ENCODE measurements around the gene ACAT1. TPM values are rescaled to one million over a fixed set of nuclear protein-coding genes. Genes with fewer than 3 reads are reported as not detected.
"Not testable (repeated sequence)": the region's sequence is repeated elsewhere in the genome, so short reads cannot be mapped to it uniquely, and the experiment has no call there.

The ACAT1 gene
- total and polyA plus RNA-seq, 10 donors, result 33.8 to 106 (median 55.0) TPM

DNA sequence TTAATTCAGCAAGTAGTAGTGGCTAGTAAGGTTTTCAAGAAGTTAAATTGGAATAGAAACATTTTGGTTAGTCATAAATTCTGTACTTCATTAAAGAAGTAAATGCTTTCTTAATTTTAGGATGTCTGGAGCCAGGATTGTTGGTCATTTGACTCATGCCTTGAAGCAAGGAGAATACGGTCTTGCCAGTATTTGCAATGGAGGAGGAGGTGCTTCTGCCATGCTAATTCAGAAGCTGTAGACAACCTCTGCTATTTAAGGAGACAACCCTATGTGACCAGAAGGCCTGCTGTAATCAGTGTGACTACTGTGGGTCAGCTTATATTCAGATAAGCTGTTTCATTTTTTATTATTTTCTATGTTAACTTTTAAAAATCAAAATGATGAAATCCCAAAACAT lies 25.8 kb downstream of the ACAT1 start:
- Histone ChIP-seq H3K27me3 (replicated peaks in 1 of 7) (no peaks in the 10 kb centered on the region), H3K4me3 (no peak overlapping the region), H3K36me3 (peaks cover 0 to 100% (median 85%) of the 10 kb centered on the region in 6 donors), H3K27ac (no peak overlapping the region), H3K9me3 (no peaks in the 10 kb centered on the region), H3K4me1 (no peaks in the 10 kb centered on the region)
- DNase-seq, result no peak
- 83 to 96% (median 92%) methylated on average over 1 of the region's 1 CpG for WGBS, 5 donors
- TF ChIP-seq POLR2AphosphoS5 (IDR thresholded peaks at IDR 0.05) (no peak), POLR2A (IDR thresholded peaks at IDR 0.05) (no peak)
- TF ChIP-seq, protein P1, sequence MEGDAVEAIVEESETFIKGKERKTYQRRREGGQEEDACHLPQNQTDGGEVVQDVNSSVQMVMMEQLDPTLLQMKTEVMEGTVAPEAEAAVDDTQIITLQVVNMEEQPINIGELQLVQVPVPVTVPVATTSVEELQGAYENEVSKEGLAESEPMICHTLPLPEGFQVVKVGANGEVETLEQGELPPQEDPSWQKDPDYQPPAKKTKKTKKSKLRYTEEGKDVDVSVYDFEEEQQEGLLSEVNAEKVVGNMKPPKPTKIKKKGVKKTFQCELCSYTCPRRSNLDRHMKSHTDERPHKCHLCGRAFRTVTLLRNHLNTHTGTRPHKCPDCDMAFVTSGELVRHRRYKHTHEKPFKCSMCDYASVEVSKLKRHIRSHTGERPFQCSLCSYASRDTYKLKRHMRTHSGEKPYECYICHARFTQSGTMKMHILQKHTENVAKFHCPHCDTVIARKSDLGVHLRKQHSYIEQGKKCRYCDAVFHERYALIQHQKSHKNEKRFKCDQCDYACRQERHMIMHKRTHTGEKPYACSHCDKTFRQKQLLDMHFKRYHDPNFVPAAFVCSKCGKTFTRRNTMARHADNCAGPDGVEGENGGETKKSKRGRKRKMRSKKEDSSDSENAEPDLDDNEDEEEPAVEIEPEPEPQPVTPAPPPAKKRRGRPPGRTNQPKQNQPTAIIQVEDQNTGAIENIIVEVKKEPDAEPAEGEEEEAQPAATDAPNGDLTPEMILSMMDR (IDR thresholded peaks at IDR 0.05 in 8 of 11, conservative IDR thresholded peaks at IDR 0.05 in 3 of 11), result no peak
- intact Hi-C loops (cut with DNase I; ENCODE audit: low total_unique reads), result no loop called here

DNA sequence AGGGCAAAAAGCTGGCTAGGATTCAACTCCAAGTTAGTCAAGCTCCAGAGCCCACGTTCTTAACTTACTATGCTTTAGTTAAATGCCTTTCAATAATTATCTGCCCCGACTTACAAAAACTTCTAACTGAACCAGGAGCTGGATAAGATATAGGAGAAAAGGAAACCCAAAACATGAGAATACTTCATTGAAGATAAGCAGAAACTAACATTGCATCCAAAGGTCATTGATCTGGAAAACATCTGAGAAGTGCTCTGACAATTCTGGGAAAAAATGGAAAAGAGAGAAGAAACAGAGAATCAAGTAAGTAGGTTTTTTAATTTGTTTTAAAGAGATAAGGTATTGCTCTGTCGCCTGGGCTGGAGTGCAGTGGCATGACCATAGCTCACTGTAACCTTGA lies 27.2 kb downstream of the ACAT1 start:
- Histone ChIP-seq H3K9me3 (no peaks in the 10 kb centered on the region), H3K4me1 (no peaks in the 10 kb centered on the region), H3K36me3 (peaks cover 0 to 100% (median 77%) of the 10 kb centered on the region in 6 donors), H3K4me3 (no peak overlapping the region), H3K27me3 (replicated peaks in 1 of 7) (no peaks in the 10 kb centered on the region), H3K27ac (peak overlapping the region in 1 of 8 donors; percentile 15)
- TF ChIP-seq, protein P1 (IDR thresholded peaks at IDR 0.05 in 8 of 11, conservative IDR thresholded peaks at IDR 0.05 in 3 of 11), result no peak
- TF ChIP-seq POLR2AphosphoS5 (IDR thresholded peaks at IDR 0.05) (no peak), POLR2A (IDR thresholded peaks at IDR 0.05) (no peak)
- intact Hi-C loops (cut with DNase I; ENCODE audit: low total_unique reads), result no loop called here
- WGBS, 5 donors, result 62 to 89% (median 74%) methylated on average over 3 of the region's 3 CpGs
- no peak for DNase-seq

DNA sequence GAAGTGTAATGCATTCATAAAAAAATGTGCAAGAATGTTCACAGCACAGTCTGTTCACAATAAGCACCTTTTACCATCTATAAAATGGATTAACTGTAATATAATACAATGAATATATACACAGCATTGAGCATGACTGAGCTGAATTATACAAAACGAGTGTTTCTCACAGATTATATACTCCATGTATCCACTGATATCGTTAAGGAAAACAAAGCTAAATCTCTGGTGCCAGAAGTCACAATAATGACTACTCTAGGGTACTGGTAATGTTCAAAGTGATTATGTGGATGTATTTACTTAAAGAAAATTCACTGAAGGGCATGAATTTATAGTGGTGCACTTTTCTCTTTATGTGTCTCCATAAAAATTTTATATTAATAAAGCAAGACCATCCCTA lies 33.2 kb downstream of the ACAT1 start:
- peaks cover 0 to 100% (median 70%) of the 10 kb centered on the region in 6 donors for H3K36me3 ChIP-seq
- no peak for DNase-seq
- no peak overlapping the region for H3K27ac ChIP-seq
- WGBS, 5 donors, result 85 to 95% (median 93%) methylated on average over 2 of the region's 2 CpGs
- no peaks in the 10 kb centered on the region for H3K27me3 ChIP-seq (replicated peaks in 1 of 7)
- no peaks in the 10 kb centered on the region for H3K4me1 ChIP-seq
- TF ChIP-seq POLR2A (IDR thresholded peaks at IDR 0.05) (no peak), POLR2AphosphoS5 (IDR thresholded peaks at IDR 0.05) (no peak)
- TF ChIP-seq, protein P1 (IDR thresholded peaks at IDR 0.05 in 8 of 11, conservative IDR thresholded peaks at IDR 0.05 in 3 of 11), result no peak
- no peaks in the 10 kb centered on the region for H3K9me3 ChIP-seq
- intact Hi-C loops (cut with DNase I; ENCODE audit: low total_unique reads), result no loop called here
- no peak overlapping the region for H3K4me3 ChIP-seq

DNA sequence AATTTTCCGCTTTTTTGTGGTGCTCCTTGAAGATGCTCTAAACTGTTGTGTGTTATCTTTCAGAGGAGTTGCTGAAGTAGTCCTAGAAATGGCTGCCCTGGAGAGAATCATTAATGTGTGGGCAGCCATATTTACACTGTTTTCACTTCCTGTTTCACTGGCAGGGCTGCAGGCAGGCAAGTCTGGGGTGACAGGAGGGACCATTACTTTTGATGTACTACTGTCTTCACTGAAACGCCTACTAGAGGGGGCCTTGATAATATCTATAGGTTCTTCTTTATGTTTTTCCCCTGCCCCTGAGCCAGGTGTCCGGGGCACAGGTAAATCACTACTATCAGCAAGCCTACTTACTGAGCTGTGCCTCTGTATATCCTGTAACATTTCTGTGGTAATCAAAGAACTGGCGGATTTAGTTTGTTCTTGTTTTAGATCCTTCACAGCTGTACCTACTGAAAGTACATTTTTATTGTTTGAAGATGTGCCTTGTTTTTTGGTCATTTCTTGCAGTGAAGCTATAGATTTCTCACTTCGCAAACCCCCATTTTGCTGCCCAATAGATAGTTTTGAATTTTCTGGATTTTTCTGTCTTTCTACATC lies 39.7 kb downstream of the ACAT1 start:
- H3K36me3 ChIP-seq, result peaks cover 0 to 100% (median 73%) of the 10 kb centered on the region in 6 donors
- DNase-seq, result no peak
- intact Hi-C loops (cut with DNase I; ENCODE audit: low total_unique reads), result loop anchor here (10.0 kb wide), 1 partner anchor 64 kb away; the partner anchor contains the start of genes ATM and NPAT

DNA sequence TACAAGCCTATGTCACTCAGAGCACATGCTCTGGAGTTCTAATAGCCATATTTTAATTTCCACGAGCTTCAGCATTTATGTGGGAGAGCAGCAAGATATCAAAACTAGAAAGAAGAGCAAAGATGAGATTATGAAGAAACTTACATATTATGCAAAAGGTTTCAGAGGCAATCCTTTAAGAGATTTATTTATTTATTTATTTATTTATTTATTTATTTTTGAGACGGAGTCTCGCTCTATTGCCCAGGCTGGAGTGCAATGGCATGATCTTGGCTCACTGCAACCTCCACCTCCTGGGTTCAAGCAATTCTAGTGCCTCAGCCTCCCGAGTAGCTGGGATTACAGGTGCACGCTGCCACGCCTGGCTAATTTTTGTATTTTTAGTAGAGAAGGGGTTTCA lies 41.5 kb downstream of the ACAT1 start:
- peaks cover 0 to 100% (median 73%) of the 10 kb centered on the region in 6 donors for H3K36me3 ChIP-seq
- intact Hi-C loops (cut with DNase I; ENCODE audit: low total_unique reads), result loop anchor here (10.0 kb wide), 1 partner anchor 62 kb away; the partner anchor contains the start of genes ATM and NPAT
- 78 to 97% (median 86%) methylated on average over 6 of the region's 6 CpGs for WGBS, 5 donors
- H3K9me3 ChIP-seq; H3K4me3 ChIP-seq; H3K27me3 ChIP-seq (replicated peaks in 1 of 7); DNase-seq; H3K27ac ChIP-seq: not testable (repeated sequence)
- peaks cover 0 to 14% (median 2%) of the 10 kb centered on the region in 6 donors for H3K4me1 ChIP-seq

More for the DNA sequence above, 39.7 kb downstream of the ACAT1 start:
- TF ChIP-seq, protein P1 (IDR thresholded peaks at IDR 0.05 in 8 of 11, conservative IDR thresholded peaks at IDR 0.05 in 3 of 11), result no peak
- peak in 1 of 3 donors; percentile 9 for TF ChIP-seq POLR2AphosphoS5 (IDR thresholded peaks at IDR 0.05)
- 76 to 81% (median 77%) methylated on average over 5 of the region's 5 CpGs for WGBS, 5 donors
- Histone ChIP-seq H3K4me1 (peaks cover 0 to 12% (median 2%) of the 10 kb centered on the region in 6 donors), H3K9me3 (no peaks in the 10 kb centered on the region), H3K27ac (peak overlapping the region in 5 of 8 donors; percentile 1 to 48 (median 38)), H3K4me3 (no peak overlapping the region), H3K27me3 (replicated peaks in 1 of 7) (no peaks in the 10 kb centered on the region)
